Activated CD8-positive, alpha-beta memory T cell treated with anti-CD3 and anti-CD28 coated beads for 4 hours (primary cell): ENCODE measurements around the gene EOGT.

Experiments
- DNase-seq, 2 donors: peaks; one replicate each; pipeline ENCODE4 v3.0.0-alpha.2; 2020; ENCODE audit warnings: low read depth in 2 of 2

Gene EOGT

DNA sequence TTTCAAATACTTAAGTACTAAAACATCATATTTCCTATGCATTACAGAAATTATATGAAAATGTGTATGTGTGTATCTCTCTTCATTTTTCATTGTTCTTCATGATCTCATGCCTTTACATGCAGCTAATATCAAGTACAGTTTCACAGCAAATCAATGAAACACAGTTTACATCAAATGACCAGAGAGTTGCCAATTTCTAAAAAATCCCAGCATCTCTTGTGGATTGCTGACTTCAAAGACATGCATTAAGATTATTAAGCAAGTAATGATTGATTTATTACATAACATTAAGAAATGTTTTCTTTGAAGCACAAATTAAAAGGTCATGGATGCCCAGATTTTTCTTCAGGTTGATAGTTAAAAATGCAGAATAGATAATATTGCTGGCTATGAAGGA lies 50.1 kb downstream of the EOGT start:
- DNase-seq: no peak

DNA sequence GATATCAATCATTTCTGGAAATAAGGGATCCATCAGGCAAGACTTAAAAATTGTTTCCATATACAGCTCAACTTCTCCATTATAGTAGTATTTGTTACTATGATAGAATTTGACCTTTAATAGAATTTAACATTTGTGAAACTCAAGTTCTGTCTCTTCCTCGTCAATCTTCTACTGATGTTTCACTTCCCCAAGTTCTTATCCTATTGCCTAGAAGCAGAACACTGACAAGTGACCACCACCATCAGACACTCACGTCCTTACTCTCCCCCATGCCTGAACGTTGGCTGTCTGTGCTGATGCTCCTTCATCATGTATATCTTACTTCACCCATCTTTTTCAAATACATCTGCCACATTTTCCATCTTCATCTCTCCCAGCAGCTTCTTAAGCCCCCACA lies 54.6 kb downstream of the EOGT start:
- no peak for DNase-seq

DNA sequence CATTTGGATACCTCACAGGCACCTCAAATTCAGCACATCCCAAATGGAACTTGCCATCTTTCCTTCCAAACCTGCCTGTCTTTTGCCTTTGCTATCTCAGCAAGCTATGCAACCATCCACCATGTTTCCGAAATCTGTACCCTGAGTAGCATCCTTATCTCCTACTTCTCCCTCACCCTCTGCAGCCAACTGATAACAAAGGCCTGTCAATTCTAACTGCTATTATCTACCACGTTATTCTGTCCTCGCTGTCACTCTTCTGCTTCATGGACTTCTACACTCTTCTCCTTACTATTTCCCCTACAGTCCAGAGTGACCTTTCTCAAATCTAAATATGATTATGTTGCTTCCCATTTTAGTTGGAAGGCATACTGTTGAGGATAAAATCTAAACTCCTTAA lies 55.6 kb downstream of the EOGT start:
- DNase-seq: no peak

DNA sequence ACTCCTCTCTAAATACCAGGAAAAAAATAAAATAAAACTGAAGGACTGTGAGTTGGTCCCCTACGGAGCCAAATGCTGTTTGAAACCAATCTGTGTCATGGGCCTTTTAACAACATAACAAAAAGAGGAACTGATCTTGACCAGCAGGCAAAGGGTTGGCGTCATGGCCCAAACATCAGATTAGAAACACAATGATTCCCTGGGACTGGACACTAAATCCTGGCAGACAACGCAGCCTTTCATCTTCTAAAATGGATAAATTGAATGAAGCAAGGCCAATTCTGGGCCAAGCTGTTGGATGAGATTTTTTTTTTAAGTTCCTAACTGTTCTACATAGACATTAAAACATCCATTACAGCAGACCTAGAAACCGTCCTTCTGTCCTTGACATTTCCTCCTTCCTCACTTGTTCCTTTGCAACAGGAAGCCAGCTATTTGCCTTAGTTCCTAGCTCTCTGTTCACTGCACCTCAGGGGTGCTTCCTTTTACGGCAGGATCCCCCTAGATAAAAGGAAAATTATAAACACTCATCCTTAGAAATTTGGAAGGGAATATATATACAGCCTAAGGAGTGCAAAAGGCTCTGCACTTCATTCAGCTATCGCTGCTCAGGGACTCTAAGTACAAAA lies 59.6 kb downstream of the EOGT start:
- no peak for DNase-seq

DNA sequence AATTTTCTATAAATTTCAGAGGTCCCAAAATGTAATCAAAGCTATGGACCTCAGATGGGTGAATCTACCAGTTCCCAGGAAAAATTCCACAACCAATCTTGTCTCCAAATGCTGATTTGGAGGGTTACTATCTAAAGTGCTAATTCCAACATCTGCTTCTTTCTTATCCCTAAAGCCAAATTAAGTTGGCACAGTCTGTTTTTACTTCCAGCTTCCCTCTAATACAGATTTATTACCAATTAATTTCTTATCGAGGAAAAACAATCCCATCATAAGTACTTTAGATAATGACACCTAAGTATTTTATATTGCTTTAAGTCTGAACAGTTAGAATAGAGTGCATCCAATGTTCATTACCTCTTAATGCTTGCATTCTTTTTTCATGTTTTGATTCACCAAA lies 68.3 kb downstream of the EOGT start:
- no peak for DNase-seq

DNA sequence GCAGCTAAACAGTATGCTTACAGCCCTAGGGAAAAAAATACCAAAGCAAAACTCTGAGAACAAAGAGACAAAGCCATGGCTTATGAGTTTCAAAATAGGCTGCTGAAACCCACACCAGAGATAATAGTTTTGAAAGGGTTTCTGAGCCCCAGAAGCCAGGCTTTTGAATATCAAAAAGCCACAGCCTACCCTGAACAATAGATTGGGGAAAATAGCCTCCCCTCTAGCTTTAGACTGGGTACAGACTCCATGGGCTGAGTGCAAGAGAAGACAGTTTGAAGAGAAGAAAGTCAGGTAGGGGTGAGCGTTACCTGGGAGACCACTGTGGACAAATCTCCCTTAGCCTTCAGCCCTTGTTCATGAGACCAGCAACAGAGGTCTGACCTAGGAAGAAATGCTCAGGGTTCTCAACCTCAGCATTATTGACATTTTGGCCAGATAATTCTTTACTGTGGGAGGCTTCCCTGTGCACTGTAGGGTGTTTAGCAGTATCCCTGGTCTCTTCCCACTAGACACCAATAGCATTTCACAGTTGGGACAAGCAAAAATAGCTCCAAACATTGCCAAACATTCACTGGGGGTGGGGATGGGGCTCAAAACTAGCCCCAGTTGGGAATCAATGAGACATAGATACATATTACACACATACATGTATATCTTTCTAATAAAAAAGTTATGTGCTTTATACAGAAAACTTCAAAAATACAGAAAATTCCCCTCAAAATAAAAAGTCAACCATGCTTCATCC lies 69.6 kb downstream of the EOGT start:
- no peak for DNase-seq

DNA sequence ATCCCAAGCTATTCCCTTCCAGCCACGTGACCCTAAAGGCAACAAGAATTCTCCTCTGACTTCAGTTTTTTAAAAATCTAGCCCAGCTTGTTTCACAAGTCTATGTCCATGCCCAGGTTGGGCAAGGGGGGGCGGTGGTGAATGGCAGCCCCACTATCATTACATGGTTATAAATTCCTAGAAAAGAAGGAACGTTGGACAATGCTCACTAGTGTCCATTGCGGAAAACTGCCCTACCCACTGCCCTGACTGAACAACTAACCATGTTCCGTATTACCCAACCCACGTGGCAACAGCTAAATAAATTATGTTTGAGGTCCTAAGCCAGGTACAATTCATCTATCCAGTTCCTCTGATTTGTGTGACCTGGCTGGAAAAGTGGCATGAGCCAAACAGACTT lies 72.4 kb downstream of the EOGT start:
- no peak for DNase-seq

DNA sequence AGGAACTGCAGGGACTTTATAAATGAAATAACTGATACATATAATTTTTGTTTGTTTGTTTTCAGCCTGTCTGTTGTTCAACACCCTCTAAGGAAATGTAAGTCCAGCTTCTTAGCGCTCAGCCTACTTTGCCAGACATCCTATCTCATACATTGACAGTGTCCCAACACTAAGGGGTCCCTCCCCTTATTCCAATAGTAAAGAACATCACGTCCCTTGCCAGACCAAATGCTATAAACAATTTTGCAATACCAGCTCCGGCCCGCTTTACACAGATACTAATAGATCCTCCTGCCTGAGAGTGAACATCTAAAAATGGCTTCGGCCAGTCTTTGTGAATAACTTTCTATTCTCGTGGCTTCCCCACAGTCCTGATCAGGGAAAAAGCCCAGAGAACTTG lies 76.6 kb downstream of the EOGT start:
- no peak for DNase-seq

DNA sequence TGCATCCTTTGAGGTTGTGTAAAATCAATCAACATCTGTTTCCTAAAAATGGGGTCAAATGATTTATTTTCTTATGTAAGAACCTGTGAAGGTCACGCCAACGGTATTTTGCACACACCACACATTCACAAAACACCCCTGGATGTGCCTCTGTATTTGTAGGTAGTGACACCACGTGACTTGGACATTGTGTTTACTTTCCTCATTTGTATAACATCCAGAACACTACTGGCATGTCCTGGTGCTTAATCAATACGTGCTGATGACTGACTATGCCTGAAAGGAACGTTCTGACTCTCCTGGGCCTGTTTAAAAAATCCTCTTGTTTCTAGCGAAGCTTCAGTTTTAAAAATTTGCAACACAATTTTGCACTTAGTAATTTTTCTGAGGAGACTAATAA lies 77.7 kb downstream of the EOGT start:
- DNase-seq: no peak

DNA sequence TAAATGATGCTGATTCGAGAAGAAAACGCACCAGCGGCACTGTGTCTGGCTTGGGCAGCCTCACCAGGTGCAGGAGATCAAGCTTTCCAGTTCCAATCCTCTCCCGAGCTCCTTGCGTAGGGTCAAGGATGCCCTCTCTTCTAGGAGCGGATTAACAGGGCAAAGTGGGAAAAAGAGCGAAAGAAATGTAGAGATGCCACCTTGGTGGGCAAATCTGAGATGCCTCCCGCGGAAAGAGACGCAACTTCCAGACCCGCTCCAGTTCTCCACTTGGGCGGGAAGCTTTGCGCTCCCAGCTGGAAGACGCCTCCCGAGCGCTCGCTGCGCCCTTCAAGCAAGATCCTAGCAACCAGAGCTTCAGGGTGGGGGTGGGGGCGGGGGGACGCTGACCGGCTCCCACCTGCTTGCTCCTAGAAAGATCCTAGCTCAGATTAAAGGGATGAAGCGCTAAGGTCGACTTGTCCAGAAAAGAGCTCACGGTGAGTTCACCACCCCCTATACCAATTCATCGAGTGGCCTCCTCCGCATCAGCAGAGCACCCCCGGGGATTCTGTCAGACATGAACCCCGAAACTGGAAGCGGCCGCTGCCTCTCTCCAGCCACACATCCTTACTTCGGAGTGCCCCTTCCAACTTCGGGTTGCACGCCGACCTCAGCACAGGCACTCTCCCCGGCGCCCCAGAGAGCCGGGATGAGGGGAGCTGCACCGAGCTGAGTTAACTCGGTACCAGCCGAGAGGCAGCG lies 81.9 kb downstream of the EOGT start:
- DNase-seq: no peak
